Activated CD8-positive, alpha-beta memory T cell treated with anti-CD3 and anti-CD28 coated beads, Interleukin-2, amount 50 U/mL, for 24 hours (primary cell): ENCODE data around the gene ESR1.
"Not testable (repeated sequence)": the region's sequence is repeated elsewhere in the genome, so short reads cannot be mapped to it uniquely, and the experiment has no call there.

Source experiments
- DNase-seq: peaks from one replicate; pipeline ENCODE4 v3.0.0-alpha.2; 2020; ENCODE audit errors: extremely low read depth

Gene ESR1

GRCh38 chr6:151894426-151894825 lies 86.9 kb downstream of the ESR1 start:
- not testable (repeated sequence) for DNase-seq

DNA sequence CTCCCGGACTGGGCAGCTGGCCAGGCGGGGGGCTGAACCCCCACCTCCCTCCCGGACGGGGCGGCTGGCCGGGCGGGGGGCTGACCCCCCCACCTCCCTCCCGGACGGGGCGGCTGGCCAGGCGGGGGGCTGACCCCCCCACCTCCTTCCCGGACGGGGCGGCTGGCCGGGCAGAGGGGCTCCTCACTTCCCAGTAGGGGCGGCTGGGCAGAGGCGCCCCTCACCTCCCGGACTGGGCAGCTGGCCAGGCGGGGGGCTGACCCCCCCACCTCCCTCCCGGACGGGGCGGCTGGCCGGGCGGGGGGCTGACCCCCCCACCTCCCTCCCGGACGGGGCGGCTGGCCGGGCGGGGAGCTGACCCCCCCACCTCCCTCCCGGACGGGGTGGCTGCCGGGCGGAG lies 91.7 kb downstream of the ESR1 start:
- DNase-seq = not testable (repeated sequence)

DNA sequence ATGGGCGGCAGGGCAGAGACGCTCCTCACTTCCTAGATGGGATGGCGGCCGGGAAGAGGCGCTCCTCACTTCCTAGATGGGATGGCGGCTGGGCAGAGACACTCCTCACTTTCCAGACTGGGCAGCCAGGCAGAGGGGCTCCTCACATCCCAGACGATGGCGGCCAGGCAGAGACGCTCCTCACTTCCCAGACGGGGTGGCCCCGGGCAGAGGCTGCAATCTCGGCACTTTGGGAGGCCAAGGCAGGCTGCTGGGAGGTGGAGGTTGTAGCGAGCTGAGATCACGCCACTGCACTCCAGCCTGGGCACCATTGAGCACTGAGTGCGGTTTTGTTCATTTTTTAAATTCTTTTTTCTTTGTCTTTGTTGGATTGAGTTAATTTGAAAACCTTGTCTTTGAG lies 92.3 kb downstream of the ESR1 start:
- not testable (repeated sequence) for DNase-seq

- DNase-seq = no peak
Observed at GRCh38 chr6:151900256-151900655, 92.8 kb downstream of the ESR1 start.

DNA sequence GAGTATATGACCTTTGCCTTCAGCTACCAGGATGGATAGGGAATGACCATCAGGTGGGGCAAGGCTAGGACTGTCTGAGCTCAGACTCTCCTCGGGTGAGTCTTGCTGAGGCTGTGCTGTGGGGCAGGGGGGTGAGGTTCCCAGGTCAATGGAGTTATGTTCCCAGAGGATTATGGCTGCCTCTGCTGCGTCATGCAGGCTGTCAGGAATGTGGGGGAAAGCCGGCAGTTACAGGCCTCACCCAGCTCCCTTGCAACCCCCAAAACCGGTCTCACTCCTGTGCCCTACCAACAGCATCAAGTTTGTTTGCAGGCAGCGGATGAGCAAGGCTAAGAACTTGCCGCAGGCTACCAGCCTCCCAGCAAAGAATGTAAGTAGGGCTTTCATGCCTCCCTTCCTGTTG lies 93.5 kb downstream of the ESR1 start:
- DNase-seq = no peak

DNA sequence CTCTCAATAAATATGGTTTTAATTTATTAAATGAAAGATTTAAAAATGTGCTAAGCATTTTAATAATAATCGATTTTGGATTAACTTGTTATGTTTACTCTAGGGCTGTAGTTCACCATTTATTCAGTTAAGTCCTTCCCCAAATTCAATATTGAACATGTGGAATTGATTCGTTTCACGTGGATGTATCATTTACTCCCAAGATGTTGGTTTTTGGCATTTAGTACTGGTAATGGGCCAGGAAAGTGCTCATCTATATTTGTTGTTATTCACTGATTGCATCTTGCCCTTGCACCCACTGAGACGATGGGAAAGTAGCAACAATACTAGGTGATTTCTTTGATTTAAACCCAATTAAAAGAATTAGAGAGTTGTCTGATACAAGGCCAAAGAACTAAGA lies 97.1 kb downstream of the ESR1 start:
- DNase-seq = no peak

GRCh38 chr6:151905072-151905471 lies 97.6 kb downstream of the ESR1 start:
- no peak for DNase-seq

DNA sequence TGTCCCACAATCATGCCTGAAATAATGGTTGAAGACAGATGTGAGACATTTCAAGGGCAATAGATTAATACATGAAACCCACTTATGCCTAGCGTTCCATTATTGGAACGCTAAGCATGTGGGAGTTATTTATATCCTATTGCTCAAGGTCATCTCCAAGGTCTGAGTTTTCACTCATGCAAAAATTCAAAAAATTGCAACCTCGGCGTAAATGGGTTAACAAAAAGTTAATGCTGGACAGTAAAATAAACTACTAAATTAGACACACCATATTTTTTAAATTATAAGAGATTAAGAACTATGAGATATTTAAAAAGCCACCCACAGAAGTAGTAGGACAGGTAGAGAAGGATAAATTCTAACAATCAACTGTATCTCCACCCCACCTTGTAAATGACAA lies 98.4 kb downstream of the ESR1 start:
- no peak for DNase-seq

- DNase-seq = no peak
Observed at GRCh38 chr6:151911401-151911800, 103.9 kb downstream of the ESR1 start.

DNA sequence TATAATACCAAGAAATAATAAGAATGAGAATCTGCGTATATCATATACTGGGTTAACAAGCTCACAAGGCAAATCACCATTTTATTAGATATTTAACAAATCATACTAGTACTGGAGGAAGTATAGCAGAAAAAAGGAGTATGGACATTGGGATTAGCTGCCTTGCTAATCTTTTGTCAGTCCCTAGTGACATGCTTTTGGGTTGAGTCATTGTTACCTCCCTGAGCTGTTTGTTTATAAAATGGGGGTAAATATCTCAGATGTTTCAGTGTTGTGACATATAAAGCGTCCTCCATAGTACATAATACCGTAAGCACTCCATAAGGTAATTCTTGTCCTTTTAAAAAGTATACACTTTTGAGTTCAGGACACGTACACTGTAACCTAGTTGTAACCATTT lies 107.0 kb downstream of the ESR1 start:
- no peak for DNase-seq

DNA sequence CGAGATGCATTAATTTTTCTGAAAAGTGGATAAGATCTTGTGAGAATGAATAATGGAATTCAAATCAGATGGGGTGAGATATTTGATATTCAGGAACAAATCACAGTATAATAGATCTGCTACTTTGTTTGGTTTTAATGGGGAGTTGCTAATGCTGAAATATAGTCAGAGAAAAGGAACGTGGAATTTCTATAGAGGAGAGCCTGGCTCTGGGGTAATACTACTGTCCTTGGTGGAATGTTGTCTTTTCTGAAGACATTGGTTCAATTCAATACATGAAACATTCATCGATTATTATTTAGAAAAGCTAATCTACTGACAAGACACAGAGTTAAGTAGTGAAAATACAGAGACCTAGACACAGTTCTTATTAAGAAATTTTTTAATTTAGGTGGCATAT lies 108.6 kb downstream of the ESR1 start:
- DNase-seq = no peak

DNA sequence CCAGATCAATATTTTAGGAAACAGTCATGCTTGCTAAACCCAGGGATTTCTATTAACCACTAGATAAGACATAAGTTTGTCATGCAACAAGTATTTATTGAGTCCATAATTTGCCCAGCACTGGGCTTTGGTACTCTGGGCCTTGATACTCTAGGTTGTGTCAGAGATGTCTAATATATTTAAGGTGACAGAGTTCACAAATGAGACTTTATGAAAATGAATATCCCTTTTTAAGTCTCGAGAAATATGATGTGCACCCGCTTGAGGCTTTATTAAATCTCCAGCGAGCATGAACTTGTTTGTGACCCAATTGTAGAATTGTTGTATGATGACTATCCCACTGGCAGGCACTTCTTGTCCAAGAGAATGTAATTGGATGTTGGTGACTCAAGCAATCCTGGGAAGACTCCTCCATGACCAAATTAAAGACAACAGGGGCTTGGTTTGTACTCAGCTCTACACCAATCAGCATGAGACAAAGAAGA lies 109.2 kb downstream of the ESR1 start:
- no peak for DNase-seq

- no peak for DNase-seq
Observed at GRCh38 chr6:151917531-151918329, 110.2 kb downstream of the ESR1 start.

GRCh38 chr6:151940307-151940706 lies 132.8 kb downstream of the ESR1 start:
- no peak for DNase-seq

DNA sequence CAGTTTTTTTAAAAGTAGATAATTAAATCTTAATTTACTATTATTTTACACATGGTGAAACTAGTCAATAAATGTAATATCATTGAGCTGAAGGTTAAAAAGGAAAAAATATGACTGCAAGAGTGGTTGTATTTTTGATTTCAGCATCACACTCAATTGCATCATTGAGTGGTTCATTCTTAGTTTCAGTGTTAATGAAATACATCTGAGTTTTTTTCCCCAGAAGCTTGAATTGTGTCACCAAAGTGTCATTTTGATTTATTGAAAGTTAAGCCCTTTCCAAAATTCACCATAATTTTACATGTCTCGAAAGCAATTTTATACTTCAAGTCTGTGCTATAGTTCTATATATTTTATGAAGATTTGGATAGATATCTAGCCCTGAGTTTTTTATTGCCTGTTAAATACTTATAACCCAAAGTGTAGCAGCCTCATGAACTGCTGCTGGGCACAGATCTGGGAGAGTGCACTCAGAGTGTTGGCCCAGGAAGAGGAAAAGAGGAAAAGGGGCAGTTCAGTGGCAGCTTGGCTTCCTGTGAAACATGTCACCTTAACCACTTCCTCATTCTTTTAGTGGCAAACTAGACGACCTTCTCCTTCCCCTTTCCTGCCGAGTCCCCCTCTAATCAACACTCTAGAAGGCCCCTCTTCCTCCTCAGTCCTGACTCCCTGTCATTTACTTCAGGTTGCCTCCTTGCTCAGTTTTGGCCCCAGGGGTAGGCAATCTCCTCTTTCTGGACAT lies 140.7 kb downstream of the ESR1 start:
- no peak for DNase-seq

DNA sequence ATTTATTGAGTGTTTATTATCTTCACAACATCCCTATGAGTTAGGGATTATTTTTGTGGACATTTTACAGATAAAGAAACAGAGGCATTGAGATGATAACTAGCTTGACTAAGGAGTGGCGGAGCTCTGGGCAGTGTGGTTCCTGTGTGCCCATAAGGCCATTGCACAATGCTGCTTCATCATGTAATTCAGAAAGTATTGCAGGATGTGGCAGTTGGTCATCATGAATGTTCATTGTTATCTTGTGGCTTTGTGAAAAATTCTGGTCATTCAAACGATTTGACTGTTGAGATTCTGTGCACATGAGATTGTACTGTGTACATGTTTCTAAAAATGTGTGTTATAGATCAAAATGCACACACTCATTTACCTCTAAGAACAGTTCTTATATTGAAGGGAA lies 150.8 kb downstream of the ESR1 start:
- DNase-seq = no peak

DNA sequence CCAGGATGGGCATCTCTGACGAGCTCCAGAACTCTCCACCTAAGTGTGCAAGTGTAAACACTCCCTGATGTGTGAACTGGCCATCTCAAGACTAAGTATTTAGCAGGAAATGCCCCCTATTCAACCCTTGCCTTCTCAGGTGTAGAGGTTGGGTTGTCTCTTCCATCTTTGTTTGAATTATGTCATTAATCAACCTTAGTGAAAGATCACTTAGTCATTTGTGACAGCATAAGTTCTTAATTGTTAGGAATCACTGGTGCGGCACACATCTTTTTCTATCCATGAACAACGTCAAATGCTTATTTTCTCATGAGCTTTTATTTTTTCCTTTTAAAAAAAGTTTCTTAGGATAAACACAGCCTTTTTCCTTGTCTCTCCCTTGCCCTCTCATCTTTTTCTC lies 151.6 kb downstream of the ESR1 start:
- DNase-seq = no peak

DNA sequence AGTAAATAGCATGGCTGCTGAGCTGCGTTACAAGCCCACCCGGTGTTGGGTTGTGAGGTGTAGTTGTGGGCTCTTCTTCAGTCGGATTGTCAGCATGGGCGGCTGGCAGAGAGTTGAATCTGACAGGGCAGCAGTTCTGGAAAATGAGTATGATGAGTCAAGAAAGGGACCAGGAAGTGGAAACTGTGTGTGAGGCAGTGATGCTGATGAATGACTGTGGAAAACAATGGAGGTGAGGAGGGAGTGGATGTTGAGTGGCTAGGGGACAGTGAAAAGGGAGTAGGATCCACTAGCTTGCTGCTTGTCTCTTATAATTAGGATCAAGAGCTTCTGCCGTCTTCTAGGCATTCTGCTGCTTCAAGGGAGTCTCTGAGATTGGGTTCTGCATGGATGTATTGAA lies 154.3 kb downstream of the ESR1 start:
- DNase-seq = no peak

DNA sequence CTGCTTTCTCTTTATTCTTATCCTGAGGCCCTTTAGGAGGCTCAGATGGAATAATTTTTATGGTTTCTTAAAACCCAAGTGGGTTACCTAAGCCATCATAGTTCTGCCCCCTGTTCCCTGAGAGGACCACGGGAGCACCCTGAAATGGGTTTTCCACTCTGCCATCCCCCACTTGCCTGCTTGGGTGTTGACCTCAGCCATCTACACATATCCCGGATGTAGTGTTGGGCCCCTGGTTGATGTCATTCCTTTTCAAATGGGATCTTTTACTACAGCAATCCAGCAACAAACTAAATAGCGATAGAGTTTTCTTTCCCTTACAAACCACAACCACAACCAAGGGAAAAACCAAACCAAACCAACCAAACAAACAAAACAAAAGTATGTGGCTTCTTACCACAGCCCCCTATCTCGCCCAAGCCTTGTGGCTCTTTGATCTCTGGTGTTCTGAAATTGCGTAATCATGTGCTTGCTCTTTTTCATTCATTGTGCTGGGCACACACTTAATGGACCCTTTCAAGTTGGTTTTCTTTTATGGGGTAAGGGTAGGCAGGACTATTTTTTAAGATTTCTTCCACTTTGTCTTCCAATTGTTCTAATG lies 154.9 kb downstream of the ESR1 start:
- DNase-seq = no peak

GRCh38 chr6:151963001-151963400 lies 155.5 kb downstream of the ESR1 start:
- DNase-seq = no peak

DNA sequence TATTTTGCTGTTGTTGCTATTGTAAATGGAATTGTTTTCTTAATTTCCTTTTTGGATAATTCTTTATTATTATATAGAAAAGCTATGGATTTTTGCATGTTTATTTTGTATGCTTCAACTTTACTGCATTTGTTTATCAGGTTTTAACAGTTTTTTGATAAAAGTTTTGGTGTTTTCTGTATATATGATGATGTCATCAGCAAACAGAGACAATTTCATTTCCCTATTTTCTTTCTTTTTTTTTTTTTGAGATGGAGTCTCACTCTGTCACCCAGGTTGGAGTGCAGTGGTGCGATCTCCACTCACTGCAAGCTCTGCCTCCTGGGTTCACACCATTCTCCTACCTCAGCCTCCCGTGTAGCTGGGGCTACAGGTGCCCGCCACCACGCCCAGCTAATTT lies 156.9 kb downstream of the ESR1 start:
- DNase-seq = not testable (repeated sequence)

GRCh38 chr6:151974061-151974617 lies 166.7 kb downstream of the ESR1 start:
- DNase-seq = no peak
